ENCODE measurements around the gene ZFP64. TPM values are rescaled to one million over a fixed set of nuclear protein-coding genes. Genes with fewer than 3 reads are reported as not detected.

The ZFP64 gene
- total RNA-seq, 1 experiment from 2014 or later, result 8.3 TPM

GRCh38 chr20:52105442-52106422, 85.8 kb downstream of the ZFP64 start:
- no peak for DNase-seq (ENCODE audit: low read depth)

- DNase-seq (ENCODE audit: low read depth), result no peak
These were observed 86.8 kb downstream of the ZFP64 start for GRCh38 chr20:52104546-52105441.

GRCh38 chr20:52103913-52104545, 87.5 kb downstream of the ZFP64 start:
- no peak for DNase-seq (ENCODE audit: low read depth)

GRCh38 chr20:52103335-52103912, 88.2 kb downstream of the ZFP64 start:
- DNase-seq (ENCODE audit: low read depth), result no peak

GRCh38 chr20:52102559-52102958, 89.0 kb downstream of the ZFP64 start:
- no peak for DNase-seq (ENCODE audit: low read depth)

- no peak for DNase-seq (ENCODE audit: low read depth)
These were observed 89.5 kb downstream of the ZFP64 start for GRCh38 chr20:52102126-52102525.
